MM.1S (cell line): ENCODE data around the gene FUT4.

Experiments
- DNase-seq: peaks from one replicate; pipeline ENCODE4 v3.0.0-alpha.2; 2015
- H2AFZ ChIP-seq: fragments of 300-600 bp; sonication (generic); 2 replicates; pipeline ENCODE4 v1.6.0; 2016; ENCODE audit warnings: antibody characterized with exemption, low read length
- H3F3A ChIP-seq: fragments of 300-600 bp; sonication (generic); 2 replicates; pipeline ENCODE4 v1.6.1; 2016; ENCODE audit warnings: mild to moderate bottlenecking, antibody characterized with exemption, low read length, moderate library complexity, mixed read lengths; ENCODE audit not compliant: insufficient read depth
- H3K27ac ChIP-seq: fragments of 300-600 bp; sonication (generic); 2 replicates; pipeline ENCODE4 v1.5.1; 2016; ENCODE audit warnings: mild to moderate bottlenecking, low read length
- H3K27me3 ChIP-seq: fragments of 300-600 bp; sonication (generic); replicated peaks from 2 replicates; pipeline ENCODE4 v1.6.0; 2016; ENCODE audit warnings: low read length; ENCODE audit not compliant: insufficient read depth
- H3K36me3 ChIP-seq: fragments of 300-600 bp; sonication (generic); replicated peaks from 2 replicates; pipeline ENCODE4 v1.6.1; 2016; ENCODE audit warnings: mild to moderate bottlenecking, low read length, mixed read lengths; ENCODE audit not compliant: insufficient read depth
- H3K4me1 ChIP-seq: fragments of 300-600 bp; sonication (generic); 2 replicates; pipeline ENCODE4 v1.6.1; 2016; ENCODE audit warnings: low read length, mixed read lengths
- H3K4me2 ChIP-seq: fragments of 300-600 bp; sonication (generic); 2 replicates; pipeline ENCODE4 v1.6.0; 2016; ENCODE audit warnings: low read depth, low read length
- H3K4me3 ChIP-seq: fragments of 300-600 bp; sonication (generic); 2 replicates; pipeline ENCODE4 v1.5.1; 2016; ENCODE audit warnings: low read length, mixed read lengths
- H3K79me2 ChIP-seq: fragments of 300-600 bp; sonication (generic); 2 replicates; pipeline ENCODE4 v1.6.1; 2016; ENCODE audit warnings: mixed run types, low read length, mixed read lengths
- H3K9ac ChIP-seq: fragments of 300-600 bp; sonication (generic); 2 replicates; pipeline ENCODE4 v1.6.1; 2016; ENCODE audit warnings: low read length, mixed read lengths
- H3K9me2 ChIP-seq: fragments of 300-600 bp; sonication (generic); replicated peaks from 2 replicates; pipeline ENCODE4 v1.6.1; 2016; ENCODE audit warnings: mild to moderate bottlenecking, low read length, mixed read lengths; ENCODE audit not compliant: insufficient read depth
- H3K9me3 ChIP-seq: fragments of 300-600 bp; sonication (generic); replicated peaks from 2 replicates; pipeline ENCODE4 v1.6.1; 2016; ENCODE audit warnings: mild to moderate bottlenecking, low read length, mixed read lengths; ENCODE audit not compliant: insufficient read depth
- H4K20me1 ChIP-seq: fragments of 300-600 bp; sonication (generic); 2 replicates; pipeline ENCODE4 v1.6.1; 2016; ENCODE audit warnings: mild to moderate bottlenecking, low read length, moderate library complexity, mixed read lengths; ENCODE audit not compliant: insufficient read depth
- CTCF ChIP-seq: fragments of 300-600 bp; sonication (generic); IDR thresholded peaks from 2 replicates; pipeline ENCODE4 v1.5.1; 2016; ENCODE audit warnings: antibody characterized with exemption, low read length, mixed read lengths
- EZH2 ChIP-seq: fragments of 300-600 bp; sonication (generic); optimal IDR thresholded peaks from 2 replicates; pipeline ENCODE3; 2017; ENCODE audit warnings: low read depth, mild to moderate bottlenecking, antibody characterized with exemption, low read length, mixed read lengths
- EZH2phosphoT487 ChIP-seq: fragments of 300-600 bp; sonication (generic); IDR thresholded peaks from 2 replicates; pipeline ENCODE4 v1.6.1; 2018; ENCODE audit warnings: antibody characterized with exemption, low read length

FUT4 gene

GRCh38 chr11:94560834-94561233, 17.1 kb downstream of the FUT4 start:
- H3K9me3 ChIP-seq: no peaks in the 10 kb centered on the region

GRCh38 chr11:94563176-94563847, 19.6 kb downstream of the FUT4 start:
- no peak for DNase-seq
- Histone ChIP-seq H2AFZ (no peak overlapping the region), H3K4me2 (no peak overlapping the region)

More at GRCh38 chr11:94560834-94561233, 17.1 kb downstream of the FUT4 start:
- H3K36me3 ChIP-seq: no peaks in the 10 kb centered on the region
- no peaks in the 10 kb centered on the region for H3K9me2 ChIP-seq
- H3K27ac ChIP-seq: no peak overlapping the region
- H3K4me1 ChIP-seq: no peaks in the 10 kb centered on the region
- H3K4me3 ChIP-seq: no peak overlapping the region
- H3F3A ChIP-seq: no peaks in the 10 kb centered on the region
- no peak for TF ChIP-seq EZH2
- no peak for TF ChIP-seq CTCF
- TF ChIP-seq EZH2phosphoT487: no peak
- H3K9ac ChIP-seq: no peak overlapping the region
- no peaks in the 10 kb centered on the region for H3K79me2 ChIP-seq
- no peaks in the 10 kb centered on the region for H3K27me3 ChIP-seq
- no peak overlapping the region for H2AFZ ChIP-seq
- no peaks in the 10 kb centered on the region for H4K20me1 ChIP-seq
- no peak overlapping the region for H3K4me2 ChIP-seq
- no peak for DNase-seq

GRCh38 chr11:94563848-94564467, 20.2 kb downstream of the FUT4 start:
- Histone ChIP-seq H3K27ac (no peak overlapping the region), H3F3A (no peaks in the 10 kb centered on the region), H3K36me3 (no peaks in the 10 kb centered on the region), H3K27me3 (no peaks in the 10 kb centered on the region), H3K9me3 (no peaks in the 10 kb centered on the region), H2AFZ (no peak overlapping the region), H4K20me1 (no peaks in the 10 kb centered on the region), H3K9ac (no peak overlapping the region), H3K4me3 (no peak overlapping the region), H3K9me2 (no peaks in the 10 kb centered on the region), H3K79me2 (no peaks in the 10 kb centered on the region), H3K4me1 (no peaks in the 10 kb centered on the region), H3K4me2 (no peak overlapping the region)
- TF ChIP-seq CTCF (no peak), EZH2phosphoT487 (no peak), EZH2 (no peak)
- DNase-seq: no peak

More at GRCh38 chr11:94563176-94563847, 19.6 kb downstream of the FUT4 start:
- H4K20me1 ChIP-seq: no peaks in the 10 kb centered on the region
- no peak overlapping the region for H3K9ac ChIP-seq
- no peaks in the 10 kb centered on the region for H3K27me3 ChIP-seq
- no peaks in the 10 kb centered on the region for H3F3A ChIP-seq
- H3K27ac ChIP-seq: no peak overlapping the region
- no peaks in the 10 kb centered on the region for H3K36me3 ChIP-seq
- H3K9me2 ChIP-seq: no peaks in the 10 kb centered on the region
- H3K4me1 ChIP-seq: no peaks in the 10 kb centered on the region
- no peak overlapping the region for H3K4me3 ChIP-seq
- H3K9me3 ChIP-seq: no peaks in the 10 kb centered on the region
- TF ChIP-seq EZH2 (no peak), EZH2phosphoT487 (no peak), CTCF (no peak)
- H3K79me2 ChIP-seq: no peaks in the 10 kb centered on the region
